DOHH2 (cell line): ENCODE measurements around the gene ARHGAP19.

ENCODE experiments used
- H3F3A ChIP-seq: fragments of 200-600 bp; sonication (generic), shearing (Covaris generic); 2 replicates; pipeline ENCODE4 v1.6.0; 2016; ENCODE audit warnings: antibody characterized with exemption, mild to moderate bottlenecking; ENCODE audit not compliant: control insufficient read depth, insufficient read depth
- H3K27ac ChIP-seq: fragments of 200-600 bp; sonication (generic); 2 replicates; pipeline ENCODE4 v1.5.1; 2014; ENCODE audit warnings: low read depth, mild to moderate bottlenecking, low read length, moderate library complexity
- H3K27me3 ChIP-seq: fragments of 200-600 bp; sonication (generic); 2 replicates; pipeline ENCODE4 v1.6.1; 2014; ENCODE audit warnings: mild to moderate bottlenecking, low read length, mixed read lengths; ENCODE audit not compliant: control insufficient read depth
- H3K36me3 ChIP-seq: fragments of 200-600 bp; sonication (generic); 2 replicates; pipeline ENCODE4 v1.6.1; 2014; ENCODE audit warnings: mild to moderate bottlenecking, low read length, moderate library complexity, mixed read lengths; ENCODE audit not compliant: control insufficient read depth
- H3K4me1 ChIP-seq: fragments of 200-600 bp; sonication (generic); 2 replicates; pipeline ENCODE4 v1.6.1; 2014; ENCODE audit warnings: mild to moderate bottlenecking, low read length, mixed read lengths; ENCODE audit not compliant: control insufficient read depth
- H3K4me2 ChIP-seq: fragments of 200-600 bp; sonication (generic); 2 replicates; pipeline ENCODE4 v1.6.0; 2014; ENCODE audit warnings: mild to moderate bottlenecking, low read length, moderate library complexity
- H3K4me3 ChIP-seq: fragments of 200-600 bp; sonication (generic); 2 replicates; pipeline ENCODE4 v1.5.1; 2014; ENCODE audit warnings: mild to moderate bottlenecking, low read length, mixed read lengths
- H3K79me2 ChIP-seq: fragments of 200-600 bp; sonication (generic); 2 replicates; pipeline ENCODE4 v1.6.1; 2014; ENCODE audit warnings: mild to moderate bottlenecking, low read length, mixed read lengths; ENCODE audit not compliant: control insufficient read depth
- H3K9me2 ChIP-seq: fragments of 200-600 bp; sonication (generic); replicated peaks from 2 replicates; pipeline ENCODE4 v1.6.1; 2014; ENCODE audit warnings: mild to moderate bottlenecking, low read length, mixed read lengths; ENCODE audit not compliant: control insufficient read depth
- H3K9me3 ChIP-seq: fragments of 200-600 bp; sonication (generic); 2 replicates; pipeline ENCODE4 v1.6.1; 2014; ENCODE audit warnings: antibody characterized with exemption, low read length, mixed read lengths; ENCODE audit not compliant: control insufficient read depth, insufficient read depth
- H4K20me1 ChIP-seq: fragments of 200-600 bp; sonication (generic); 2 replicates; pipeline ENCODE4 v1.6.0; 2014; ENCODE audit warnings: low read depth, mild to moderate bottlenecking, antibody characterized with exemption, low read length, moderate library complexity; ENCODE audit not compliant: control insufficient read depth, insufficient read depth
- CTCF ChIP-seq: fragments of 200-600 bp; sonication (generic); IDR thresholded peaks from one replicate; pipeline ENCODE4 v1.5.1; 2014; ENCODE audit warnings: antibody characterized with exemption, mild to moderate bottlenecking, low read depth, low read length; ENCODE audit not compliant: poor library complexity, severe bottlenecking
- EZH2phosphoT487 ChIP-seq: fragments of 200-600 bp; sonication (generic); IDR thresholded peaks from 2 replicates; pipeline ENCODE4 v1.6.1; 2017; ENCODE audit warnings: borderline replicate concordance, mild to moderate bottlenecking, antibody characterized with exemption, low read length, moderate library complexity, mixed read lengths

ARHGAP19 gene

DNA sequence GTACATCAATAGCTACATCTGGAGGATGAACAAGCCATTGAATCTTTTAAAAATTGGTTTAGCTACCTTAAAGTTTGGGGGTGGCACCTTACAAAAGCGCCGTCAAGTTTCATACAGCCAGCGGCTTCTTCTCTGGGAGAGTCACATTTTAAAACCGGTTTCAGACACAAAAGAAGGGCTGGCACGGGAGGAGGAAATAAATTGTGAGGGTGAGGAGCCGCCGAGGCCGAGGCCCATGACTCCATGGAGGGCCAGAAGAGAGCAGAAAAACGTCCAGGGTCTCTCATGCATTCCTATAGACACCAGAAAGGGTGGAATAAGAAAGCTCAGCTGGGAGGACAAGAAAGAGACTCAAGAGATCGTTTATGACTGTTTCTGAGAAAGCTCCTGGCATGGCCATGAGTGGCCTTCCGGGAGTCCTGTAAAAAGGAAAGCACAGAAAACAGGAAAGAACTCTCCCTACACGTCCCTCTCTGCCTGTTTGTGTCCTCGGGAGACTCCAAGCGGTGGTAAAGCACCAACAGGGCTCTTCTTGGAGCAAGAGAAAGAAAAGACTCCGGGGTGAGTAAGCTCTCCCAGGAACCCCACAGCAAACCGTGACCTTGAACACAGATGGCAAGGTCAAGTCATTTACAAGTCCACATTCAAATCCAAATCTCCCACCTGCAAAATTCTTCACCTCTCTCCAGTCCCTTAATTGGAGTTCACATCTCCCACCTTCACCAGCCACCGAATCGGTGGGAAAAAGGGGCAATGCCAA lies 40.3 kb upstream of the ARHGAP19 start:
- peaks cover 5% of the 10 kb centered on the region; the same call in 1 of the 2 replicates for H3F3A ChIP-seq
- peaks cover 18% of the 10 kb centered on the region for H3K27me3 ChIP-seq
- no peaks in the 10 kb centered on the region for H3K9me2 ChIP-seq
- no peaks in the 10 kb centered on the region for H3K9me3 ChIP-seq
- TF ChIP-seq CTCF (no peak), EZH2phosphoT487 (no peak)
- peak overlapping the region; percentile 69 for H3K4me2 ChIP-seq
- H3K4me1 ChIP-seq, result peaks cover 39% of the 10 kb centered on the region
- no peak overlapping the region for H3K27ac ChIP-seq
- H3K36me3 ChIP-seq, result peaks cover 16% of the 10 kb centered on the region
- H3K4me3 ChIP-seq, result peak overlapping the region; percentile 87
- H3K79me2 ChIP-seq, result peaks cover 34% of the 10 kb centered on the region
- no peaks in the 10 kb centered on the region for H4K20me1 ChIP-seq

GRCh38 chr10:97331153-97331703 lies 38.8 kb upstream of the ARHGAP19 start:
- Histone ChIP-seq H3K4me2 (peak overlapping the region; percentile 11; the same call in 1 of the 2 replicates), H3K4me1 (peaks cover 30% of the 10 kb centered on the region), H3K27ac (no peak overlapping the region), H3F3A (peaks cover 6% of the 10 kb centered on the region; the same call in 1 of the 2 replicates), H3K4me3 (no peak overlapping the region), H3K79me2 (peaks cover 34% of the 10 kb centered on the region), H3K36me3 (peaks cover 16% of the 10 kb centered on the region), H3K9me2 (no peaks in the 10 kb centered on the region), H3K27me3 (peaks cover 3% of the 10 kb centered on the region), H4K20me1 (no peaks in the 10 kb centered on the region), H3K9me3 (no peaks in the 10 kb centered on the region)
- no peak for TF ChIP-seq EZH2phosphoT487
- no peak for TF ChIP-seq CTCF

DNA sequence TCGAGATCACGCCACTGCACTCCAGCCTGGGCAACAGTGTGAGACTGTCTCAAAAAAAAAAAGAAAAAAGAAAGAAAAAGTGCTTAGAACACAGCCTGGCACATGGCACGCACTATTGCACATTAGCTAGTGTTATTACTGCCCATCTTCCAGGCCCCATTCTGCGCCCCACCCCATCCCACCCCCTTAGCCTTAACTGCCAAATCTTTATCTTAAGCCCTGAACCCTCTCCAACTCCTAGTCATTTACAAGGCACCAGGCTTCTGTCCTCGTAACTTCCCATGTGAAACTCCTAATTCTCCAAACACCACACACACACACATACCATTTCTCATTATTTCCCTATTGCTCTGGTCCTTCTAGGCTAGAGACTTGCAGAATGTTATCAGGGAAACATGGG lies 37.3 kb upstream of the ARHGAP19 start:
- Histone ChIP-seq H3K27me3 (no peaks in the 10 kb centered on the region), H3K27ac (no peak overlapping the region), H3K9me2 (no peaks in the 10 kb centered on the region), H3K4me3 (no peak overlapping the region), H3K79me2 (peaks cover 34% of the 10 kb centered on the region), H3K4me2 (no peak overlapping the region), H3F3A (0 out of 2 replicates have a peak, but pooled peaks cover 3% of the 10 kb centered on the region), H3K4me1 (peaks cover 18% of the 10 kb centered on the region), H3K36me3 (peaks cover 16% of the 10 kb centered on the region), H4K20me1 (no peaks in the 10 kb centered on the region), H3K9me3 (no peaks in the 10 kb centered on the region)
- TF ChIP-seq EZH2phosphoT487 (no peak), CTCF (no peak)
